Measurements from ENCODE around the gene SHMT2.
"Not testable (repeated sequence)": the region's sequence is repeated elsewhere in the genome, so short reads cannot be mapped to it uniquely, and the experiment has no call there.

SHMT2 gene

GRCh38 chr12:57272337-57273151, 43.0 kb downstream of the SHMT2 start:
- DNase-seq: no peak

DNA sequence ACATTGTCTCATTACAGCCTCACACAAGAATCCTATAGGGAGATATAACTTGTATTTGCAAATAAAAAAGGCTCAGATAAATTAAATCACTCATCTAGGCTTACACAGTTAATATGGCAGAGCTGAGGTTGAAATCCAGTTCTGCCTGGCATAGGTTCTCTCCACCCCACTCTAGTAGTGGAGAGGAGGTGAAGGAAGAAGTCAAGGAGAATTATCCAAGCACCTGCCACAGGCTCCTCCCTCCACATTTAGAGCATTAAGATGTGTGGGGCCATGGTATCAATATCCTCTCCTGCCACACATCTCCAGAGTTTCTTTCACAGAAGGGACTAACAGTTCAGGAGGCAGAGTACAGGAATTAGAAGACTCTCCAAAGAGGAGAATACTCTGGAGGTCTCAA, 44.0 kb downstream of the SHMT2 start:
- DNase-seq: no peak

DNA sequence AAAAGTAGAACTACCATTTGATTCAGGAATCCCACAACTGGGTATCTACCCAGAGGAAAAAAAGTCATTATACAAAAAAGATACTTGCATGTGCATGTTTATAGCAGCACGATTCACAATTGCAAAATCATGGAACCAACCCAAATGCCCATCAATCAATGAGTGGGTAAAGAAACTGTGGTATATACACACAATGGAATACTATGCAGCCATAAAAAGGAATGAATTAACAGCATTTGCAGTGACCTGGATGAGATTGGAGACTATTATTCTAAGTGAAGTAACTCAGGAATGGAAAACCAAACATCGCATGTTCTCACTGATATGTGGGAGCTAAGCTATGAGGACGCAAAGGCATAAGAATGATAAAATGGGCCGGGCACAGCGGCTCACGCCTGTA, 46.7 kb downstream of the SHMT2 start:
- not testable (repeated sequence) for DNase-seq

GRCh38 chr12:57276935-57277563, 47.5 kb downstream of the SHMT2 start:
- DNase-seq: peak; percentile 31

- DNase-seq: no peak
Measured at GRCh38 chr12:57278465-57279381, 49.2 kb downstream of the SHMT2 start.

GRCh38 chr12:57280211-57281062, 50.9 kb downstream of the SHMT2 start:
- peak; percentile 76 for DNase-seq

- DNase-seq: not testable (repeated sequence)
Measured at GRCh38 chr12:57282073-57282472, 52.6 kb downstream of the SHMT2 start.

All from activated naive CD4-positive, alpha-beta T cell treated with anti-CD3 and anti-CD28 coated beads, Interleukin-2, amount 50 U/mL, for 16 hours (primary cell).